B cell (primary cell): ENCODE data around the gene IL1RAP.

Experiments used
- CTCF ChIP-seq: fragments of 200-600 bp; IDR thresholded peaks from one replicate; pipeline ENCODE4 v1.8.0; 2022; ENCODE audit warnings: antibody characterized with exemption, mild to moderate bottlenecking
- EZH2 ChIP-seq: IDR thresholded peaks from 2 replicates; pipeline ENCODE4 v1.6.1; 2012; ENCODE audit warnings: borderline replicate concordance, low read depth, mild to moderate bottlenecking, moderate library complexity, low read length; ENCODE audit not compliant: insufficient read depth, poor library complexity, severe bottlenecking

DNA sequence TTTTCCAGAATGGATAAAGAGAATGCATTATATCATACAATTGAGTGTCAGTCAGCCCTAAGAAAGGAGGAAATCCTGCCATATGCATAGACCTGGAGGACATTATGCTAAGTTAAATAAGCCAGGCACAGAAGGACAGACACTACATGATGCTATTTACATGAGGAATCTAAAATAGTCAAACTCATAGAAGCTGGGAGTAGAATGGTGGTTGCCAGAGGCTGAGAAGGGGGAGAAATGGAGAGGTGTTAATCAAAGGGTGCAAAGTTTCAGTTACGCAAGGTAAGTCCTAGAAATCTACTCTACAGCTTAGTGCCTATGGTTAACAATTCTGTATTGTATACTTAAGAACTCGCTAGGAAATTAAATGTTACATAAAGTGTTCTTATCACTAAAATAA lies 66.5 kb downstream of the IL1RAP start:
- TF ChIP-seq CTCF (no peak), EZH2 (no peak)
